ENCODE results near the gene GLRX. TPM values are rescaled to one million over a fixed set of nuclear protein-coding genes. Genes with fewer than 3 reads are reported as not detected.

Gene GLRX
- total RNA-seq, 2 donors from 2014 or later, result 151 to 173 TPM

DNA sequence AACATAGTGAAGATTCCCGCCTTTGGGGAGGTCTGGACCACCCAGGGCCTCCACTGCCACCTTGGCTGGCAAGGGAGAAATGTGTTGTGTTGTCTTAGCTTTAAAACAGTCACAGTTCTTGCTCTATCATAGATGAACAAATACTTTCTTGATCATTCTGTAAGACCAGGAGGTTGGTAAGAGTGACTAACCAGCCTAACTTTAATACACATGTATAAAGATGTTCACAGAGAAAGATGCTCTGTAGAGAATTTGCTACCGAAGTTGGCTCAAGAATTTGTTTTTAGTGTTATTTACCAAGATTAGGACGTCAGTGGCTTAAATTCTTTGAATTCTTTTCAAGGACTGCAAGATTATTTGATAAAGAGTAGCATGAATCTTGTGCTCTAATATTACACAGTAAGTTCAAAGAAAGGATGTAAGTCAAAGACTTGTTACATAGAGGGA is 28.4 kb downstream of the GLRX start:
- peaks cover 45% of the 10 kb centered on the region for H3K36me3 ChIP-seq
- no peak overlapping the region for H3K4me3 ChIP-seq
- H3K27me3 ChIP-seq, result no peaks in the 10 kb centered on the region
- H3K4me1 ChIP-seq, result no peaks in the 10 kb centered on the region
- DNase-seq (ENCODE audit: low spot score), result no peak
- TF ChIP-seq, protein P1, sequence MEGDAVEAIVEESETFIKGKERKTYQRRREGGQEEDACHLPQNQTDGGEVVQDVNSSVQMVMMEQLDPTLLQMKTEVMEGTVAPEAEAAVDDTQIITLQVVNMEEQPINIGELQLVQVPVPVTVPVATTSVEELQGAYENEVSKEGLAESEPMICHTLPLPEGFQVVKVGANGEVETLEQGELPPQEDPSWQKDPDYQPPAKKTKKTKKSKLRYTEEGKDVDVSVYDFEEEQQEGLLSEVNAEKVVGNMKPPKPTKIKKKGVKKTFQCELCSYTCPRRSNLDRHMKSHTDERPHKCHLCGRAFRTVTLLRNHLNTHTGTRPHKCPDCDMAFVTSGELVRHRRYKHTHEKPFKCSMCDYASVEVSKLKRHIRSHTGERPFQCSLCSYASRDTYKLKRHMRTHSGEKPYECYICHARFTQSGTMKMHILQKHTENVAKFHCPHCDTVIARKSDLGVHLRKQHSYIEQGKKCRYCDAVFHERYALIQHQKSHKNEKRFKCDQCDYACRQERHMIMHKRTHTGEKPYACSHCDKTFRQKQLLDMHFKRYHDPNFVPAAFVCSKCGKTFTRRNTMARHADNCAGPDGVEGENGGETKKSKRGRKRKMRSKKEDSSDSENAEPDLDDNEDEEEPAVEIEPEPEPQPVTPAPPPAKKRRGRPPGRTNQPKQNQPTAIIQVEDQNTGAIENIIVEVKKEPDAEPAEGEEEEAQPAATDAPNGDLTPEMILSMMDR (IDR thresholded peaks at IDR 0.05), result no peak
- no peak overlapping the region for H3K27ac ChIP-seq
- no peaks in the 10 kb centered on the region for H3K9me3 ChIP-seq

- Histone ChIP-seq H3K27me3 (no peaks in the 10 kb centered on the region), H3K4me1 (no peaks in the 10 kb centered on the region), H3K9me3 (no peaks in the 10 kb centered on the region), H3K4me3 (no peak overlapping the region), H3K27ac (no peak overlapping the region), H3K36me3 (peaks cover 58% of the 10 kb centered on the region)
- DNase-seq (ENCODE audit: low spot score), result no peak
- TF ChIP-seq, protein P1 (IDR thresholded peaks at IDR 0.05), result no peak
These were observed 30.8 kb downstream of the GLRX start for GRCh38 chr5:95791751-95792150.

GRCh38 chr5:95788493-95788892 is 34.0 kb downstream of the GLRX start:
- H3K27me3 ChIP-seq, result no peaks in the 10 kb centered on the region
- H3K36me3 ChIP-seq, result peaks cover 51% of the 10 kb centered on the region
- TF ChIP-seq, protein P1 (IDR thresholded peaks at IDR 0.05), result no peak
- no peaks in the 10 kb centered on the region for H3K4me1 ChIP-seq
- no peak overlapping the region for H3K27ac ChIP-seq
- H3K9me3 ChIP-seq, result no peaks in the 10 kb centered on the region
- no peak overlapping the region for H3K4me3 ChIP-seq
- DNase-seq (ENCODE audit: low spot score), result no peak

DNA sequence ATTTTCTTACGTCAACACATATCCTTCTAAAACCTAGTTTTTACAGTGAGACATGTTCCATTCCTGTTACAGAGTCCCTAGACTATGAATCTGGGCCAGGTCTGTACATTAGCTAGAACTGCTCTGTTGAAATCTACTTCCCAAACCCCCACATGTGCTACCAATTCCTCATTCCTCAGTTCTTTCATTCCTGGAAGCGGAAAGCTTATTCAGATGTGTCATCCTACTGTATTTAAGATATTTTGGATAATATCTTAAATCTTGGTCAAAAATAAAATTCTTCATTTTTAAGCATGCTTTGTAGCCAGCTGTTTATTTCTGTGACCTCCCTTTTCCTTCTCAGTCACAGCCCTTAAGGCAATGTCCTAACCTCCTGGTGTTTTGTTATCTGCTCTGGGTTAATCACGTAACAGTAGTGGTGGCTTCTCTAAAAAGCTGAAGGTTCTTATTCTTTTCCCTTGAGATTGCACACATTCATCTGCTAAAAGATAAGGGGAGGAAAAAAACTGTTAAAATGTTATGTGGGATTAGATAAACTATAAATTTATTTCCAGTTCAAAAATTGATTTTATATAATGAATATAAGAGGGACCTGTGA is 35.6 kb downstream of the GLRX start:
- no peak overlapping the region for H3K27ac ChIP-seq

GRCh38 chr5:95784514-95785302 is 37.8 kb downstream of the GLRX start:
- no peaks in the 10 kb centered on the region for H3K27me3 ChIP-seq
- no peak overlapping the region for H3K4me3 ChIP-seq
- no peaks in the 10 kb centered on the region for H3K9me3 ChIP-seq
- peaks cover 0 to 13% of the 10 kb centered on the region in 2 donors for H3K4me1 ChIP-seq
- DNase-seq (ENCODE audit: low spot score), result no peak
- H3K36me3 ChIP-seq, result peaks cover 28% of the 10 kb centered on the region
- peak overlapping the region in 1 of 2 donors; percentile 11 for H3K27ac ChIP-seq
- TF ChIP-seq, protein P1 (IDR thresholded peaks at IDR 0.05), result no peak

More for the DNA sequence above, 35.6 kb downstream of the GLRX start:
- TF ChIP-seq, protein P1 (IDR thresholded peaks at IDR 0.05), result no peak
- H3K4me3 ChIP-seq, result no peak overlapping the region
- H3K4me1 ChIP-seq, result no peaks in the 10 kb centered on the region
- H3K27me3 ChIP-seq, result no peaks in the 10 kb centered on the region
- no peaks in the 10 kb centered on the region for H3K9me3 ChIP-seq
- peaks cover 38% of the 10 kb centered on the region for H3K36me3 ChIP-seq
- DNase-seq (ENCODE audit: low spot score), result no peak

Measured in right atrium auricular region (tissue), 2 donors.